Skeletal muscle satellite cell (primary cell): ENCODE measurements around the gene RGL1.

ENCODE experiments used
- H3K27me3 ChIP-seq: 2 replicates; pipeline ENCODE4 v1.7.0; 2013; ENCODE audit warnings: low read length; ENCODE audit not compliant: control insufficient read depth, insufficient read depth
- H3K36me3 ChIP-seq: 2 replicates; pipeline ENCODE4 v1.7.0; 2013; ENCODE audit warnings: mild to moderate bottlenecking, control low read depth, low read length; ENCODE audit not compliant: insufficient read depth
- H3K4me1 ChIP-seq: 2 replicates; pipeline ENCODE4 v1.7.0; 2013; ENCODE audit warnings: low read length; ENCODE audit not compliant: control insufficient read depth, insufficient read depth
- H3K4me2 ChIP-seq: 2 replicates; pipeline ENCODE4 v1.7.0; 2013; ENCODE audit warnings: mild to moderate bottlenecking, low read length
- H3K4me3 ChIP-seq: 2 replicates; pipeline ENCODE4 v1.7.0; 2013; ENCODE audit warnings: low read length
- H3K9ac ChIP-seq: 2 replicates; pipeline ENCODE4 v1.7.0; 2013; ENCODE audit warnings: mild to moderate bottlenecking, low read depth, low read length, moderate library complexity
- H3K9me3 ChIP-seq: replicated peaks from 2 replicates; pipeline ENCODE4 v1.7.0; 2013; ENCODE audit warnings: mild to moderate bottlenecking, control low read depth, low read length

RGL1 gene

GRCh38 chr1:183912265-183912886, 107.5 kb downstream of the RGL1 start:
- no peaks in the 10 kb centered on the region for H3K27me3 ChIP-seq
- H3K9ac ChIP-seq, result no peak overlapping the region
- no peak overlapping the region for H3K4me2 ChIP-seq
- H3K36me3 ChIP-seq, result peaks cover 9% of the 10 kb centered on the region
- no peak overlapping the region for H3K4me3 ChIP-seq
- H3K4me1 ChIP-seq, result peaks cover 22% of the 10 kb centered on the region
- no peaks in the 10 kb centered on the region for H3K9me3 ChIP-seq

GRCh38 chr1:183913567-183913993, 108.7 kb downstream of the RGL1 start:
- H3K9ac ChIP-seq, result no peak overlapping the region
- peaks cover 9% of the 10 kb centered on the region for H3K36me3 ChIP-seq
- H3K4me3 ChIP-seq, result no peak overlapping the region
- H3K4me1 ChIP-seq, result peaks cover 22% of the 10 kb centered on the region
- H3K27me3 ChIP-seq, result no peaks in the 10 kb centered on the region
- H3K9me3 ChIP-seq, result no peaks in the 10 kb centered on the region
- no peak overlapping the region for H3K4me2 ChIP-seq

GRCh38 chr1:183914276-183914675, 109.4 kb downstream of the RGL1 start:
- Histone ChIP-seq H3K27me3 (no peaks in the 10 kb centered on the region), H3K9ac (no peak overlapping the region), H3K4me2 (no peak overlapping the region), H3K36me3 (peaks cover 9% of the 10 kb centered on the region), H3K4me3 (no peak overlapping the region), H3K9me3 (no peaks in the 10 kb centered on the region), H3K4me1 (peaks cover 22% of the 10 kb centered on the region)

- Histone ChIP-seq H3K4me1 (peaks cover 22% of the 10 kb centered on the region), H3K9me3 (no peaks in the 10 kb centered on the region), H3K36me3 (peaks cover 9% of the 10 kb centered on the region), H3K9ac (no peak overlapping the region), H3K4me3 (no peak overlapping the region), H3K27me3 (no peaks in the 10 kb centered on the region), H3K4me2 (no peak overlapping the region)
Measured at GRCh38 chr1:183914891-183915290, 110.0 kb downstream of the RGL1 start.

GRCh38 chr1:183915625-183916510, 110.9 kb downstream of the RGL1 start:
- no peaks in the 10 kb centered on the region for H3K9me3 ChIP-seq
- H3K27me3 ChIP-seq, result no peaks in the 10 kb centered on the region
- peak overlapping the region; percentile 45 for H3K4me3 ChIP-seq
- H3K4me1 ChIP-seq, result peaks cover 22% of the 10 kb centered on the region
- H3K4me2 ChIP-seq, result peak overlapping the region; percentile 75
- peak overlapping the region; percentile 74 for H3K9ac ChIP-seq
- peaks cover 9% of the 10 kb centered on the region for H3K36me3 ChIP-seq

GRCh38 chr1:183916574-183916973, 111.7 kb downstream of the RGL1 start:
- Histone ChIP-seq H3K27me3 (no peaks in the 10 kb centered on the region), H3K4me2 (peak overlapping the region; percentile 54), H3K36me3 (peaks cover 9% of the 10 kb centered on the region), H3K4me1 (peaks cover 22% of the 10 kb centered on the region), H3K9ac (no peak overlapping the region), H3K4me3 (peak overlapping the region; percentile 44), H3K9me3 (no peaks in the 10 kb centered on the region)

GRCh38 chr1:183918589-183918988, 113.7 kb downstream of the RGL1 start:
- Histone ChIP-seq H3K27me3 (no peaks in the 10 kb centered on the region), H3K9ac (no peak overlapping the region)

GRCh38 chr1:183920651-183921050, 115.7 kb downstream of the RGL1 start:
- peaks cover 6% of the 10 kb centered on the region for H3K36me3 ChIP-seq

More at GRCh38 chr1:183918589-183918988, 113.7 kb downstream of the RGL1 start:
- Histone ChIP-seq H3K4me3 (no peak overlapping the region), H3K4me1 (peaks cover 22% of the 10 kb centered on the region), H3K36me3 (peaks cover 3% of the 10 kb centered on the region), H3K4me2 (no peak overlapping the region), H3K9me3 (no peaks in the 10 kb centered on the region)

GRCh38 chr1:183922197-183922596, 117.3 kb downstream of the RGL1 start:
- H3K27me3 ChIP-seq, result no peaks in the 10 kb centered on the region
- H3K4me3 ChIP-seq, result no peak overlapping the region
- no peak overlapping the region for H3K9ac ChIP-seq
- H3K36me3 ChIP-seq, result peaks cover 12% of the 10 kb centered on the region
- H3K9me3 ChIP-seq, result no peaks in the 10 kb centered on the region
- H3K4me1 ChIP-seq, result no peaks in the 10 kb centered on the region
- H3K4me2 ChIP-seq, result no peak overlapping the region

More at GRCh38 chr1:183920651-183921050, 115.7 kb downstream of the RGL1 start:
- H3K4me2 ChIP-seq, result no peak overlapping the region
- no peak overlapping the region for H3K4me3 ChIP-seq
- no peak overlapping the region for H3K9ac ChIP-seq
- peaks cover 8% of the 10 kb centered on the region for H3K4me1 ChIP-seq
- H3K9me3 ChIP-seq, result no peaks in the 10 kb centered on the region
- no peaks in the 10 kb centered on the region for H3K27me3 ChIP-seq

GRCh38 chr1:183925947-183926346, 121.0 kb downstream of the RGL1 start:
- Histone ChIP-seq H3K4me3 (no peak overlapping the region), H3K9me3 (no peaks in the 10 kb centered on the region), H3K4me1 (no peaks in the 10 kb centered on the region), H3K27me3 (no peaks in the 10 kb centered on the region), H3K9ac (no peak overlapping the region), H3K36me3 (peaks cover 13% of the 10 kb centered on the region), H3K4me2 (no peak overlapping the region)

GRCh38 chr1:183926983-183927382, 122.1 kb downstream of the RGL1 start:
- Histone ChIP-seq H3K4me2 (no peak overlapping the region), H3K9me3 (no peaks in the 10 kb centered on the region), H3K9ac (no peak overlapping the region), H3K4me1 (peaks cover 6% of the 10 kb centered on the region), H3K4me3 (no peak overlapping the region), H3K27me3 (no peaks in the 10 kb centered on the region), H3K36me3 (peaks cover 13% of the 10 kb centered on the region)
